Endodermal cell (in vitro differentiated cells): ENCODE results near the gene ZNF814. TPM values are rescaled to one million over a fixed set of nuclear protein-coding genes. Genes with fewer than 3 reads are reported as not detected.

Source experiments
- DNase-seq: peaks from one replicate; pipeline ENCODE4 v3.0.0-alpha.2; 2017
- H3K27ac ChIP-seq: 2 replicates; pipeline ENCODE4 v1.5.1; 2013; ENCODE audit warnings: mild to moderate bottlenecking, low read depth, low read length, moderate library complexity
- H3K27me3 ChIP-seq: 2 replicates; pipeline ENCODE4 v1.6.1; 2013; ENCODE audit warnings: mild to moderate bottlenecking, low read length, moderate library complexity; ENCODE audit not compliant: insufficient read depth, control insufficient read depth, poor library complexity, severe bottlenecking
- H3K36me3 ChIP-seq: 2 replicates; pipeline ENCODE4 v1.7.0; 2013; ENCODE audit warnings: mild to moderate bottlenecking, low read length, moderate library complexity; ENCODE audit not compliant: control insufficient read depth, insufficient read depth
- H3K4me1 ChIP-seq: one replicate; pipeline ENCODE4 v1.7.0; 2013; ENCODE audit warnings: low read length; ENCODE audit not compliant: control insufficient read depth, insufficient read depth
- H3K4me3 ChIP-seq: 2 replicates; pipeline ENCODE4 v1.5.1; 2013; ENCODE audit warnings: mild to moderate bottlenecking, low read length, moderate library complexity
- H3K9ac ChIP-seq: 2 replicates; pipeline ENCODE4 v1.6.1; 2013; ENCODE audit warnings: mild to moderate bottlenecking, low read length, moderate library complexity; ENCODE audit not compliant: poor library complexity, severe bottlenecking; ENCODE audit errors: extremely low read depth
- H3K9me3 ChIP-seq: 2 replicates; pipeline ENCODE4 v1.6.1; 2013; ENCODE audit warnings: mild to moderate bottlenecking, low read length, moderate library complexity; ENCODE audit not compliant: control insufficient read depth
- H3K27ac Mint-ChIP-seq: 2 replicates; pipeline ENCODE4 v1.8.0; 2020; ENCODE audit warnings: mixed read lengths
- H3K27me3 Mint-ChIP-seq: 2 replicates; pipeline ENCODE4 v1.8.0; 2021; ENCODE audit warnings: mild to moderate bottlenecking, mixed read lengths; ENCODE audit not compliant: insufficient read depth
- H3K36me3 Mint-ChIP-seq: 2 replicates; pipeline ENCODE4 v1.8.0; 2020; ENCODE audit warnings: low read depth, mixed read lengths
- H3K4me1 Mint-ChIP-seq: 2 replicates; pipeline ENCODE4 v1.8.0; 2020; ENCODE audit warnings: mixed read lengths
- H3K4me3 Mint-ChIP-seq: 2 replicates; pipeline ENCODE4 v1.8.0; 2020; ENCODE audit warnings: mild to moderate bottlenecking, moderate library complexity, mixed read lengths
- H3K9me3 Mint-ChIP-seq: 2 replicates; pipeline ENCODE4 v1.8.0; 2020; ENCODE audit warnings: mild to moderate bottlenecking, mixed read lengths
- CTCF ChIP-seq: fragments of 200-600 bp; sonication (generic); conservative IDR thresholded peaks from 2 replicates; pipeline ENCODE4 v1.5.0; 2021; ENCODE audit warnings: antibody characterized with exemption, mild to moderate bottlenecking
- WGBS, 2 experiments: methylation state at CpG; one replicate each; pipeline versions ENCODE4 v1.1.5 to v1.1.7; 2013; ENCODE audit warnings: missing lambda C conversion rate in 2 of 2, mixed read lengths in 1 of 2; ENCODE audit not compliant: insufficient coverage in 1 of 2, insufficient read length in 1 of 2; 5-methylcytosine and 5-hydroxymethylcytosine counted together
- long read RNA-seq, 4 experiments: library from polyadenylated mRNA in 2 of 4; library from RNA in 1 of 4; library from capped mRNA in 1 of 4; stranded (forward) in 3 of 4; unstranded in 1 of 4; transcript quantifications; one replicate each; pipeline ENCODE4 v2.0.0, GENCODE V29; 2020 to 2021; ENCODE audit warnings: inconsistent platforms in 1 of 4
- polyA plus RNA-seq, 2 experiments: library from polyadenylated mRNA; stranded (reverse); fragments of 50-300 nt; gene quantifications; one replicate each; pipeline ENCODE4 v1.2.3, GENCODE V29; 2013
- total RNA-seq, 2 donors: library from RNA; stranded (reverse); fragmentation: NEBNext Ultra II Directional in 1 of 2; extraction: Animal tissue kit (Norgen Biotek cat#: 25700) in 1 of 2; gene quantifications; 2 replicates in 1 of 2; 3 replicates in 1 of 2; pipeline ENCODE4 v1.2.1, GENCODE V29; 2021

The ZNF814 gene
- total RNA-seq, result 10 to 100 TPM; 54.7 to 63.0 TPM
- 25.6 TPM for polyA plus RNA-seq (2013, experiment 1 of 2)
- polyA plus RNA-seq (2013, experiment 2 of 2), result 25.0 TPM
- long read RNA-seq, experiment 1, partial matches to known transcripts, result 0 of 8 reads
- long read RNA-seq, experiment 1, other reads (novel, unspliced or antisense), result 5 of 8 reads
- long read RNA-seq, experiment 2, partial matches to known transcripts, result 0 of 34 reads
- long read RNA-seq, experiment 2, other reads (novel, unspliced or antisense), result 28 of 34 reads
- long read RNA-seq, experiment 3, transcript ZNF814-201 (3 exons, 3,146 nt), result major isoform, 12 of 39 reads
- long read RNA-seq, experiment 3, partial matches to known transcripts, result 5 of 39 reads
- long read RNA-seq, experiment 3, other reads (novel, unspliced or antisense), result 18 of 39 reads
- long read RNA-seq, experiment 4, partial matches to known transcripts, result 0 of 8 reads
- long read RNA-seq, experiment 4, other reads (novel, unspliced or antisense), result 4 of 8 reads

DNA sequence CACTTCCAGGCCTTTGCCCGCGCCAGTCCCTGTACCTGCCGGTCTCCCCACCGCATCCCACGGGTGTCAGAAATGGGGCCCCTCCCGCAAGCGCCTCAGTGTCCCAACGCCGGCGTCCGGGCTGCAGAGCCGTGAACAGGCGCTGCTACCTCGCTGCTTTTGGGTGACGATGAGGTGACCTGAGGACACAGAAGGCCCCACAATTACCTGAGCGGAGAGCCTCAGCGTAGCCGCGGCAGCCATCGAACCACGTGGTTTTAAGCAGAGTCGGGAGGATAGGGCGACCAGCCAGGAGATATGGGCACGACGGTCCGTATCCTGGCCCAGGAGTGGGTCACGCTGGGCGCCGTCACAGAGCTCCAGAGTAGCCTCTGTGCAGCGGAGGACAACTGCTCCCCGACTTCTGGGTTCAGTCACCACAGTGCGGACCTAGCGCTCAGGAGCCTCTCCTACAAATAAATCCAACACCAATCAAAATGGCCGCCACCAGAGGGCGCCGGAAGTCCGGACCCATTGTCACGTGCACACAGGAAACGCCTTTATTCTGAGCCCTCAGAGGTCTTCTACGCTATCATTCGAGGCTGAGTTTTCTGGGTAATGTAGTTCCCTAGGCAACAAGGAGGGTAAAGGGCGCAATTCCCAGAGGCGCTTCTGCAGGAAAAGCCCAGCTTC is at the start of gene ZNF814:
TSS of gene ZNF814 (minus strand) at position 478 of the 672 bp plus-strand sequence. CDS start at position 243, 235 bp downstream.
- no peaks in the 10 kb centered on the region for H3K27me3 Mint-ChIP-seq
- peak; percentile 97 for DNase-seq
- H3K4me3 Mint-ChIP-seq, result peak within 1 kb of the TSS; percentile 95
- H3K4me1 Mint-ChIP-seq, result peaks cover 8% of the 10 kb centered on the region
- H3K9ac ChIP-seq, result peak within 1 kb of the TSS; percentile 100
- peak; percentile 68 for TF ChIP-seq CTCF
- WGBS, 2 experiments, result 1% methylated on average over 22 to 43 of the region's 43 CpGs
- H3K4me1 ChIP-seq, result peaks cover 4% of the 10 kb centered on the region
- no peaks in the 10 kb centered on the region for H3K27me3 ChIP-seq
- H3K4me3 ChIP-seq, result peak within 1 kb of the TSS; percentile 98
- peaks cover 46% of the 10 kb centered on the region for H3K9me3 Mint-ChIP-seq
- H3K36me3 Mint-ChIP-seq, result peaks cover 43% of the 10 kb centered on the region
- peaks cover 27% of the 10 kb centered on the region for H3K36me3 ChIP-seq
- H3K27ac Mint-ChIP-seq, result peak within 1 kb of the TSS; percentile 92
- peaks cover 21% of the 10 kb centered on the region for H3K9me3 ChIP-seq
- peak within 1 kb of the TSS; percentile 88 for H3K27ac ChIP-seq

DNA sequence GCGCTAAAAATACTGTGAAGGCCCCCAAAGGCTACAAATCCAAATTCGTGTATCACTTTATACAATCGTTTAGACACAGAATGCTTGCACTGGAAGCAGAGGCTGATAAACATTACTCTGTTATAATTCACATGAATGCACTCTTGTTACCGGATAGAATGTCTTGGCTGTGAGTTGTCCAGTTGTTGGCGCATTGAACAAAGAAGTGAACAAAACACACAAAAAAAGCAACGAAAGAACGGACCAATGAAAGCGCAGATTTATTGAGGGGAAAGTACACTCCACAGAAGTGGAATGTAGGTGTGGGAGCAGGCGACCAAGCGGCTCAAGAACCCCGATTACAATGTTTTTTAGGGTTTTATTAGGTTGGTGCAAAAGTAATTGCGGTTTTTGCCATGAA is 46.9 kb upstream of the ZNF814 start:
- H3K27me3 ChIP-seq, result no peaks in the 10 kb centered on the region
- H3K4me1 Mint-ChIP-seq, result peaks cover 3% of the 10 kb centered on the region
- H3K4me3 Mint-ChIP-seq, result peak overlapping the region; percentile 97
- H3K9me3 Mint-ChIP-seq, result peaks cover 79% of the 10 kb centered on the region
- H3K4me3 ChIP-seq, result peak overlapping the region; percentile 97
- no peaks in the 10 kb centered on the region for H3K4me1 ChIP-seq
- no peaks in the 10 kb centered on the region for H3K27me3 Mint-ChIP-seq
- H3K27ac Mint-ChIP-seq, result no peak overlapping the region
- H3K9ac ChIP-seq, result no peak overlapping the region
- no peak for TF ChIP-seq CTCF
- 89 to 90% methylated on average over 11 to 12 of the region's 12 CpGs for WGBS, 2 experiments
- no peak for DNase-seq
- no peak overlapping the region for H3K27ac ChIP-seq
- H3K36me3 Mint-ChIP-seq, result peaks cover 82% of the 10 kb centered on the region
- H3K36me3 ChIP-seq, result peaks cover 57% of the 10 kb centered on the region
- peaks cover 52% of the 10 kb centered on the region for H3K9me3 ChIP-seq

DNA sequence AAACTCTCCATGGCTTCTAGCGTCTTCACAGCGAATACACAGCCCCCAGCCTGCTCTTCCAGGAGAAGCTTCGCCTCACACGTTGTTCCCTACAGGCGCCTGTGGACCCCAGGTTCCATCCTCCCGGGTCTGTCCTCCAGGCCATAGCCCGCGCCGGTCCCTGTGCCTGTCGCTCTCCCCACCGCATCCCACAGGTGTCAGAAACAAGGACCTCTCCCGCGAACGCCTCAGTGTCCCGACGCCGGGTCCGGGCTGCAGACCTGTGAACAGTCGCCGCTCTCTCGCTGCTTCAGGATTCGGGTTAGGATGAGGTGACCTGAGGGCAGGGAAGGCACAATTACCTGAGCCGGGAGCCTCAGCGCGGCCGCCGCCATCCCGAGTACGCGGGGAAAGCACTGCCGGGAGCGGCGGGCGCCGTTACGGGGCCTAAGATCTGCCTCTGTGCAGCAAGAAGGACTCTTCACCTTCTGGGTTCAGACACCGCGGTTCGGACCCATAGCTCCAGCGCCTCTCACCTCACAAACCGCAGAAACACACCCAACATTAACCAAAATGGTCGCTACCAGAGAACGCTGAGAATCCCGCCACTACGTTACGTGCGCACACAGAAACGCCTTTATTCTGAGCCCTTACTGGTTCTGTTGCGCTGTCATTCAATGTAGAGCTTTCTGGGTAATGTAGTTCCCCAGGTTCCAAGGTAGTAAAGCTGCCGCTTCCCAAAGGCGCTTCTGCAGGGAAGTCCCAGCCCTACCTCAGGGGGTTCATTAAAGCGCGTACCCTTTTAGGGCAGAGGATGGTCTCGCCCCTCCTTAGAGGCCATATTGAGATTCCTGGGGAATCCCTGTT is 46.2 kb upstream of the ZNF814 start, which contains the start of gene ZNF418:
TSS of gene ZNF418 (minus strand) at position 583 of the 846 bp plus-strand sequence. CDS start 1,580 bp downstream, outside the sequence.
- Mint-ChIP-seq H3K4me1 (peaks cover 3% of the 10 kb centered on the region), H3K9me3 (peaks cover 83% of the 10 kb centered on the region), H3K36me3 (peaks cover 84% of the 10 kb centered on the region), H3K27me3 (no peaks in the 10 kb centered on the region), H3K27ac (peak within 1 kb of the TSS; percentile 98), H3K4me3 (peak within 1 kb of the TSS; percentile 97)
- WGBS, 2 experiments, result 1 to 4% methylated on average over 13 to 54 of the region's 54 CpGs
- H3K9me3 ChIP-seq, result peaks cover 55% of the 10 kb centered on the region
- TF ChIP-seq CTCF, result no peak
- no peaks in the 10 kb centered on the region for H3K4me1 ChIP-seq
- H3K9ac ChIP-seq, result peak within 1 kb of the TSS; percentile 93
- no peaks in the 10 kb centered on the region for H3K27me3 ChIP-seq
- H3K36me3 ChIP-seq, result peaks cover 58% of the 10 kb centered on the region
- H3K27ac ChIP-seq, result no peak within 1 kb of the TSS
- H3K4me3 ChIP-seq, result peak within 1 kb of the TSS; percentile 97
- peak; percentile 90 for DNase-seq
